Measurements from ENCODE around the gene PRDX5.

PRDX5 gene

DNA sequence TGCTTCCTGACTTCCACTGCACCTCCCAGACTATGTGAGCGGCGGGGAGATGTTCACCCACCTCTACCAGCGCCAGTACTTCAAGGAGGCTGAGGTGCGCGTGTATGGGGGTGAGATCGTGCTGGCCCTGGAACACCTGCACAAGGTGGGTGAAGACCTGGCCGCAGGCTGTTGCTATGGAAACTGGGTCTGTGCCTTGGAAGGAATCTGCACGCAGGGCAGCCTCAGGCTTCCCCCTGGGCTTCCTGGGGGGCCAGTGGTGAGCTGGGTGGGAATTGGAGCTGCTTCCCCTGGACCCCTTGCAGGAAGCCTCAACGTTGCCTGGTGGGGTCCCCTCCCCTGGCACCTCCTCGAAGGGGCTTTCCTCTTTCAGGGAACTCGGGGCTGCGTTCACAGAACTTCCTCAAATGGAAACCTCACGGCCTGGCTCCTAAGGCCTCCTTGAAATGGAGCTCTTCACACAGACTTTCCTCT is 42.6 kb downstream of the PRDX5 start:
- DNase-seq (ENCODE audit: low spot score), result no peak
- FAIRE-seq, result no peak

DNA sequence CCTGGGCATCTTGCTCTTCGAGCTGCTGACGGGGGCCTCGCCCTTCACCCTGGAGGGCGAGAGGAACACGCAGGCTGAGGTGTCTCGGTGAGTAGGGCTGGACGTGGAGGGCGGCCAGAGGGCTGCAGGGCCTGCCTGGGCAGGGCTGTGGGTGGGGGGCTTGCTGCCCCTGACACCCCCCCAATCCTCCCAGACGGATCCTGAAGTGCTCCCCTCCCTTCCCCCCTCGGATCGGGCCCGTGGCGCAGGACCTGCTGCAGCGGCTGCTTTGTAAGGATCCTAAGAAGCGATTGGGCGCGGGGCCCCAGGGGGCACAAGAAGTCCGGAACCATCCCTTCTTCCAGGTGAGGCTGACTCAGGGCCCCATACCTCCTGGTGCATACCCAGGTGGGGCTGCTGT is 43.7 kb downstream of the PRDX5 start:
- DNase-seq (ENCODE audit: low spot score), result no peak
- no peak for FAIRE-seq

DNA sequence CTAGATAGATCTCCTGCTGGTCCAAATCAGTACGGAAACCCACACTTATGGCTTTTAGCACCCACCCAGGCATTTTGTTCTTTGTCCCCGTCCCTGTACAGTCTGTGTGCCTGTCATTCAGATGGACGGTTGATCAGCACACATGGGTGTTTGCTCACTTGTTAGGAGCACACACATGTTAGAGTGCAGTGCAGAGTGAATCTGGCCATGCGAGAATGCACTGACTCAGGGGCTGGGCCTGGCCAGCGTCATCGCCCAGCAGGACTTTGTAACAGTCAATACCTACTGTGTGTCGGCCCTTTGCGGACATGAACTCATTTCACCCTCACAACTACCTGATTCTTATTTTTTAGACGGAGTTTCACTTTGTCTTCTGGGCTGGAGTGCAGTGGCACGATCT is 44.4 kb downstream of the PRDX5 start:
- no peak for FAIRE-seq
- no peak for DNase-seq (ENCODE audit: low spot score)

DNA sequence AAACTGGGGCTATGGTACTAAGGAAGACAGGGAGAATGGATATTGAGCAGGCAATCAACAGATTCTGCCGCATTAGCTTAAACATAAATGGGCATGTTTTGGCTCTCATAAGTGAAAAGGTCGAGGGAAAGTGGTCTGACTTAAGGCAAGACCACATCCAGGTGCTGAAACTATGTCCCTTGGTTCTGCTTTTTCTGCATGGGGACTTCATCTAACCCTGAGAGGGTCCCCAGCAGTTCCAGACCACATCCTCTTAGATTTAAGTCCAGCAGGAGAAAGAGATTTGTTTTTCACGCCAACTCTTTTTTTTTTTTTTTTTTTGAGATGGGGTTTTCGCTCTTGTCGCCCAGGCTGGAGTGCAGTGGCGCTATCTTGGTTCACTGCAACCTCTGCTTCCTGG is 46.5 kb downstream of the PRDX5 start:
- DNase-seq (ENCODE audit: low spot score), result no peak

DNA sequence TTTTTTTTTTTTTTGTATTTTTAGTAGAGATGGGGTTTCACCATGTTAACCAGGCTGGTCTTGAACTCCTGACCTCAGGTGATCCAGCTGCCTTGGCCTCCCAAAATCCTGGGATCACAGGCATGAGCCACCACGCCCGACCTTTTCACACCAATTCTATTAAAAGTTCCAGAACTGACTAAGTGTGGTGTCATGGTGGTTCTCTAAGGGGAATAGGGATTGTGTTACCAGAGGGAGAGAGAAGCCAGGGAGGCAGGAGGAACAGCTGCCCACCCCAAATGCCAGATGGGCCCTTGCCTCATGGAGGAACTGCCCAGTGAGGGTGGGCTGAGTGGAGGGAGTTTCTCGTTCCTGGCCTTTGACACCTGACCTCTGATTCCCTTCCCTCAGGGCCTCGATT is 47.0 kb downstream of the PRDX5 start:
- DNase-seq (ENCODE audit: low spot score), result no peak

More for the DNA sequence above, 46.5 kb downstream of the PRDX5 start:
- FAIRE-seq, result no peak

DNA sequence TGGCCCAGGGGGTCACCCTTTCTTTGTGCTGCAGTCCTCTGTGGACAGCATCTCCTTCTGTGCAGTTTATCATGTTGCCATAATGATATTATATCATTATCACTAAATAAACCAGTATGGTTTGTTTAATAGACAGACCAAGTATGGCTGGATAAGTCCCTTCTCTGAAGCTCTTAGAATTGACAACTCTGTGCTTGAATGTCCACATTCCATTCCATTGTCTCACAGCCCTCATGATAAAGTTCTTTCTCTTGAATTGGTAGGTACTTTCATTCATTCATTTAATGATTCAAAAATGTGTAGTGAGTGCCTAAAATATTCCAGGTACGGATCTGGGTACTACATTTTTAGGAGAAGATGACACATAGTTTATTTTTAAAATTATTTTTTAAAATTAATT is 48.8 kb downstream of the PRDX5 start:
- no peak for FAIRE-seq

More for the DNA sequence above, 47.0 kb downstream of the PRDX5 start:
- no peak for FAIRE-seq

DNA sequence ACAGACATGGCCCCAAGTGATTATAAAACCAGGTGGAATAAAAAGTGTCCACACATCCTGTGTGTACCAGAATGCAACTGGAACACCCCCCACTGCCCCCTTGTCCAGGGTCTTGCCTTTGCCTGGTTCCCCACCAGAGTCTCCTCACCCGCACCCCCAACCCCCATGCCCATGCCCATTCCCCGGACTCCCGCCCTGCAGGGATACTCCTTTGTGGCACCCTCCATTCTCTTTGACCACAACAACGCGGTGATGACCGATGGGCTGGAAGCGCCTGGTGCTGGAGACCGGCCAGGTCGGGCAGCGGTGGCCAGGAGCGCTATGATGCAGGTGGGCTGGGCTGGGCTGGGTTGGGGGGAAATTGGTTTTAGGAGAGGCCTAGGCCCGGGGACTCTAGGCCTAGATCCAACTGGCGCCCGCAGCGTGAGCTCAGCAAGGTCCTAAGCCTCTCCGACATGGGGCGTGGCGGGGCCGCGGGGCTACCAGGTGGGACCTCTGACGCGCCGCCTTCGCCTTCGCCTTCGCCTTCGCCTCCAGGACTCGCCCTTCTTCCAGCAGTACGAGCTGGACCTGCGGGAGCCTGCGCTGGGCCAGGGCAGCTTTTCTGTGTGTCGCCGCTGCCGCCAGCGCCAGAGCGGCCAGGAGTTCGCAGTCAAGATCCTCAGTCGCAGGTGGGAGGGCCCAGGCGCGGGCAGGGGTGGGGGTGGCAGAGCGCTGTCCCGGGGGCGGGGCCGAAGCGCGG is 50.2 kb downstream of the PRDX5 start:
- FAIRE-seq, result no peak
- no peak for DNase-seq (ENCODE audit: low spot score)

More for the DNA sequence above, 48.8 kb downstream of the PRDX5 start:
- no peak for DNase-seq (ENCODE audit: low spot score)

DNA sequence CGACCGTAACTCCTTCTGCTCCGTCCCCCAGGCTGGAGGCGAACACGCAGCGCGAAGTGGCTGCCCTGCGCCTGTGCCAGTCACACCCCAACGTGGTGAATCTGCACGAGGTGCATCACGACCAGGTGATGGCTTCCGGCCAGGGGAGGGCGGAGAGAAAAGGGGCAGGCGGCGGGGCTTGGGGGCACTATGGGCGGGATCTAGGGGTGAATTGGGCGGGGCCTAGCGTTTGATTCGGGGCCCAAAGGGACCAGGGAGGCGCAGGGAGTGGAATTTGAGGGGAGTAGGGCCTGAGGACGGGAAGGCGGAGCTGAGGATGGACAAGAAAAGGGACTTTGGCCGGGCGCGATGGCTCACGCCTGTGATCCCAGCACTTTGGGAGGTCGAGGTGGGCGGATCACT is 50.8 kb downstream of the PRDX5 start:
- FAIRE-seq, result no peak
- no peak for DNase-seq (ENCODE audit: low spot score)

DNA sequence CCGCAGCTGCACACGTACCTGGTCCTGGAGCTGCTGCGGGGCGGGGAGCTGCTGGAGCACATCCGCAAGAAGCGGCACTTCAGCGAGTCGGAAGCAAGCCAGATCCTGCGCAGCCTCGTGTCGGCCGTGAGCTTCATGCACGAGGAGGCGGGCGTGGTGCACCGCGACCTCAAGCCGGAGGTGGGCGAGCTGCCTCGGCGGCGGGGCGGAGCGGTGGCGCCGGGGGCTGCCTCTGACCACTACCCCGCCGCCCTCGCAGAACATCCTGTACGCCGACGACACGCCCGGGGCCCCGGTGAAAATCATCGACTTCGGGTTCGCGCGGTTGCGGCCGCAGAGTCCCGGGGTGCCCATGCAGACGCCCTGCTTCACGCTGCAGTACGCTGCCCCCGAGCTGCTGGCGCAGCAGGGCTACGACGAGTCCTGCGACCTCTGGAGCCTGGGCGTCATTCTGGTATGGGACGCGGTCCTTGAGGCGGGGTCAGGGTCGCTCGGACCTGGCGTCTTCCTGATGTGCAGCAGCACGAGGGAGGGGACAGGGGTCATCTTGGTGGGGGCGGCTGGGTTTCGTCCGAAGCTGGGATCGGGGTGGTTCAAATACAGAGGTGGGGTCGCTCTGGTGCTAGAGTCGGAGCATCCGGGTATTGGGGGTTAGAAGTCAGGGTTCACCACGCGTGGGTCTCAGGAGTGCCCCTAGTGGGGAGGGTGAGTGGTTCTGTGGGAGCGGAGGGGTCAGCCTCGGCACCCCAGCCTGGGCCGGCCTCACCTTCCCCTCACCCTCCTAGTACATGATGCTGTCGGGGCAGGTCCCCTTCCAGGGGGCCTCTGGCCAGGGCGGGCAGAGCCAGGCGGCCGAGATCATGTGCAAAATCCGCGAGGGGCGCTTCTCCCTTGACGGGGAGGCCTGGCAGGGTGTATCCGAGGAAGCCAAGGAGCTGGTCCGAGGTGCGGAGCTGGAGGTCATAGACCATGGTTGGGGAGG is 51.8 kb downstream of the PRDX5 start:
- FAIRE-seq (no peak), DNase-seq (ENCODE audit: low spot score) (no peak)

DNA sequence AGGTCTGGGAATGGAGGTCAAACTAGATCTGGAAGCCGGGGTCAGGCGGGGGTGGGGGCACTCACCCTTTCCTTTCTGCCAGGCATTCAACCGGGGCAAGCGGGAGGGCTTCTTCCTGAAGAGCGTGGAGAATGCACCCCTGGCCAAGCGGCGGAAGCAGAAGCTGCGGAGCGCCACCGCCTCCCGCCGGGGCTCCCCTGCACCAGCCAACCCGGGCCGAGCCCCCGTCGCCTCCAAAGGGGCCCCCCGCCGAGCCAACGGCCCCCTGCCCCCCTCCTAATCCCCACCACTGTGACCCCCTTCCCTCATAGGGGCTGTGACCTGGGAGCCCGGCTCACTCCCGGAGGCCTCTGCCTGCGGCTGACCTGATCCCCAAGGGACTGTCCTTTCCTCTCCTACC is 53.3 kb downstream of the PRDX5 start:
- DNase-seq (ENCODE audit: low spot score) (no peak), FAIRE-seq (no peak)

All from RCC 7860 (cell line).